K562 (cell line): Measurements from ENCODE around the gene THAP4. TPM values are rescaled to one million over a fixed set of nuclear protein-coding genes. Genes with fewer than 3 reads are reported as not detected.
A peak's percentile ranks its signal among the peaks of the same experiment; 100 is the strongest.

Experiments used
- ATF4 ChIP-seq: fragments of 450-650 bp; formaldehyde crosslinking; IDR thresholded peaks from 2 replicates; pipeline ENCODE4 v1.4.0; 2022; ENCODE audit warnings: mild to moderate bottlenecking, moderate library complexity
- CBX2 ChIP-seq: fragments of 200-600 bp; sonication (generic); IDR thresholded peaks from one replicate; pipeline ENCODE4 v1.6.1; 2012; ENCODE audit warnings: mild to moderate bottlenecking, low read length, inconsistent platforms; ENCODE audit not compliant: insufficient read depth, poor library complexity, severe bottlenecking
- EP400 ChIP-seq: fragments of 450-650 bp; IDR thresholded peaks from 2 replicates; pipeline ENCODE4 v1.6.1; 2017; ENCODE audit warnings: antibody characterized with exemption, mild to moderate bottlenecking, moderate library complexity
- ERF ChIP-seq: fragments of 450-650 bp; formaldehyde crosslinking; IDR thresholded peaks from 2 replicates; pipeline ENCODE4 v1.4.0; 2020; ENCODE audit warnings: mild to moderate bottlenecking, mixed read lengths
- MTA1 ChIP-seq: fragments of 450-650 bp; IDR thresholded peaks from 2 replicates; pipeline ENCODE4 v1.6.1; 2017; ENCODE audit warnings: borderline replicate concordance
- MXD1 ChIP-seq: fragments of 250-450 bp; sonication (Bioruptor Pico); IDR thresholded peaks from 2 replicates; pipeline ENCODE4 v1.8.0; 2021; ENCODE audit warnings: borderline replicate concordance, mild to moderate bottlenecking, moderate library complexity; ENCODE audit not compliant: poor library complexity, severe bottlenecking
- REST ChIP-seq, 2 experiments: fragments of 450-650 bp; formaldehyde crosslinking in 1 of 2; IDR thresholded peaks; 2 replicates each; pipeline versions ENCODE4 v1.4.0 to v1.6.1; 2014 to 2020; ENCODE audit warnings: mild to moderate bottlenecking in 2 of 2, borderline replicate concordance in 1 of 2, low read depth in 1 of 2
- SAP30 ChIP-seq: fragments of 200-600 bp; sonication (generic); IDR thresholded peaks from 2 replicates; pipeline ENCODE4 v1.6.1; 2012; ENCODE audit warnings: borderline replicate concordance, low read depth, mild to moderate bottlenecking, moderate library complexity, low read length, control low read depth, inconsistent platforms; ENCODE audit not compliant: insufficient read depth, poor library complexity, severe bottlenecking
- SIX5 ChIP-seq, 2 experiments: IDR thresholded peaks; 2 replicates each; pipeline ENCODE4 v1.6.1; 2011; ENCODE audit warnings: low read length in 2 of 2, borderline replicate concordance in 1 of 2, low read depth in 1 of 2, mild to moderate bottlenecking in 1 of 2, moderate library complexity in 1 of 2; ENCODE audit not compliant: insufficient read depth in 1 of 2
- SNIP1 ChIP-seq: fragments of 450-650 bp; IDR thresholded peaks from 2 replicates; pipeline ENCODE4 v1.7.1; 2017; ENCODE audit warnings: low read depth, mild to moderate bottlenecking
- SP1 ChIP-seq: sonication (generic); formaldehyde crosslinking; IDR thresholded peaks from 2 replicates; pipeline ENCODE4 v1.8.1; 2022; ENCODE audit warnings: mild to moderate bottlenecking, missing genetic modification reagents
- ZBTB7A ChIP-seq: IDR thresholded peaks from 2 replicates; pipeline ENCODE4 v1.6.1; 2011; ENCODE audit warnings: low read depth, mild to moderate bottlenecking, low read length, moderate library complexity, borderline replicate concordance; ENCODE audit not compliant: control insufficient read depth
- ZNF24 ChIP-seq: fragments of 450-650 bp; IDR thresholded peaks from 2 replicates; pipeline ENCODE4 v1.6.1; 2016
- ZNF324 ChIP-seq: fragments of 250-450 bp; sonication (Bioruptor Pico); IDR thresholded peaks from 2 replicates; pipeline ENCODE4 v1.4.0; 2020; ENCODE audit warnings: mild to moderate bottlenecking
- polyA plus RNA-seq, 8 experiments: library from polyadenylated mRNA; depleted of rRNA in 4 of 8; stranded (reverse) in 5 of 8; unstranded in 3 of 8; fragments of >200 nt; fragmentation: Nextera tagmentation in 2 of 8; fragmentation: Illumina TruSeq in 1 of 8; extraction: Ambion mirVana in 2 of 8; extraction: Trizol in 1 of 8; gene quantifications; 2 replicates each; pipeline versions ENCODE4 v1.2.1 to v1.2.3, GENCODE V29; 2011 to 2014; ENCODE audit warnings: inconsistent platforms in 1 of 8, missing spikeins in 1 of 8
- total RNA-seq, 7 experiments: library from RNA; depleted of rRNA in 6 of 7; stranded (reverse); fragments of >200 nt in 6 of 7; fragmentation: Illumina TruSeq in 2 of 7; extraction: Trizol in 2 of 7; gene quantifications; 2 replicates each; pipeline versions ENCODE4 v1.2.1 to v1.2.3, GENCODE V29; 2011 to 2021; ENCODE audit warnings: low replicate concordance in 1 of 7

Gene THAP4
- total and polyA plus RNA-seq, 9 of the 15 experiments (the other 6 are each of a cell fraction or from before 2014, with no cell fraction given) = 8.6 to 60.9 (median 43.9) TPM

GRCh38 chr2:241636182-241637017, 558 bp downstream of the THAP4 start (continued):
- TF ChIP-seq REST (IDR thresholded peaks at IDR 0.05; ENCODE audit: borderline replicate concordance) (0 out of 2 replicates have a peak, but pooled peaks have one; percentile 13), REST (CRISPR knock-in tag; IDR thresholded peaks at IDR 0.05; ENCODE audit: low read depth) (no peak), CBX2 (no peak), MXD1 (no peak), EP400 (peak; percentile 61), SP1 (0 out of 2 replicates have a peak, but pooled peaks have one; percentile 19), SAP30 (no peak), ZNF324 (no peak), MTA1 (no peak), ERF (CRISPR knock-in tag) (no peak), ATF4 (CRISPR knock-in tag) (no peak), SNIP1 (no peak), SIX5 (IDR thresholded peaks at IDR 0.05; ENCODE audit: borderline replicate concordance in 1 of 2, insufficient read depth in 1 of 2, low read depth in 1 of 2, low read length in 2 of 2) (no peak), ZNF24 (no peak), ZBTB7A (peak; percentile 40; the same call in 1 of the 2 replicates)
